BJ (cell line): Measurements from ENCODE around the gene KDM1A. TPM values are rescaled to one million over a fixed set of nuclear protein-coding genes. Genes with fewer than 3 reads are reported as not detected.

Source experiments
- CTCF ChIA-PET: fragments of 350-600 bp; formaldehyde crosslinking; extraction: SDS; loops from one replicate; lab custom pipeline; 2021; ENCODE audit warnings: antibody characterized with exemption, inconsistent platforms; lab: Yijun Ruan, JAX
- POLR2A ChIA-PET: fragments of 300-600 bp; sonication (Branson Sonifier 250); formaldehyde crosslinking; extraction: SDS; loops from one replicate; lab custom pipeline; 2021; ENCODE audit warnings: antibody characterized with exemption; lab: Charles Lee
- DNase-seq: peaks from one replicate; pipeline ENCODE4 v3.0.0-alpha.2; 2011; ENCODE audit warnings: low read depth
- H3K27me3 ChIP-seq: 2 replicates; pipeline ENCODE4 v1.6.0; 2011; ENCODE audit warnings: low read length; ENCODE audit not compliant: control insufficient read depth, insufficient read depth
- H3K36me3 ChIP-seq: 2 replicates; pipeline ENCODE4 v1.5.1; 2011; ENCODE audit warnings: low read length; ENCODE audit not compliant: control insufficient read depth, insufficient read depth
- H3K4me3 ChIP-seq: 2 replicates; pipeline ENCODE4 v1.5.1; 2011; ENCODE audit warnings: low read depth, mild to moderate bottlenecking, control low read depth, low read length
- polyA plus RNA-seq: library from polyadenylated mRNA; depleted of rRNA; stranded (reverse); fragments of >200 nt; gene quantifications from 2 replicates; pipeline ENCODE4 v1.2.3, GENCODE V29; 2011
- TF ChIP-seq, protein P1 (sequence below): IDR thresholded peaks from 2 replicates; pipeline ENCODE4 v1.5.1; 2011; ENCODE audit warnings: low read depth, mild to moderate bottlenecking, control low read depth, inconsistent platforms, low read length, moderate library complexity; ENCODE audit not compliant: insufficient read depth

KDM1A gene
- polyA plus RNA-seq, 1 experiment = 52.2 TPM

DNA sequence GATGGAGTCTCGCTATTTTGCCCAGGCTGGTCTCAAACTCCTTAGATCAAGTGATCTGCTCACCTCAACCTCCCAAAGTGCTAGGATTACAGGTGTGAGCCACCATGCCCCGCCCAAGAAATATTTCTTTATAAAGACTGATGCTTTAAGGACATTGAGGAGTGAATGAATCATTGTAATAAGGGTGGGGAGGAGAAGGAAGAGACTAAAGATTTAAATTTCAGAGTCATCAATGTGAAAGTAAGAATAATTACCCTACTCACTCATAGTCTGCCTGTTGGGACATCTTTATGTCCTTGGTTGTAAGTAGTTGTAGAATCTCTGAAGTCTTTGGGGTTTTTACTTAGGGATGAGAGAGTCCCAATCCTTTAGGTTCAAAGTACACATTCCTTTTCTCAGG is 7.3 kb downstream of the KDM1A start:
- Histone ChIP-seq H3K4me3 (no peak overlapping the region), H3K27me3 (no peaks in the 10 kb centered on the region), H3K36me3 (no peaks in the 10 kb centered on the region)
- ChIA-PET POLR2A (interaction anchor here (0.6 kb wide), 1 partner anchor 12 kb away, joined by 3 read pairs; no protein-coding TSS in a partner anchor), CTCF (interaction anchor here (1.5 kb wide), 1 partner anchor 158 kb away, joined by 5 read pairs; no protein-coding TSS in a partner anchor)
- DNase-seq = no peak
- TF ChIP-seq, protein P1, sequence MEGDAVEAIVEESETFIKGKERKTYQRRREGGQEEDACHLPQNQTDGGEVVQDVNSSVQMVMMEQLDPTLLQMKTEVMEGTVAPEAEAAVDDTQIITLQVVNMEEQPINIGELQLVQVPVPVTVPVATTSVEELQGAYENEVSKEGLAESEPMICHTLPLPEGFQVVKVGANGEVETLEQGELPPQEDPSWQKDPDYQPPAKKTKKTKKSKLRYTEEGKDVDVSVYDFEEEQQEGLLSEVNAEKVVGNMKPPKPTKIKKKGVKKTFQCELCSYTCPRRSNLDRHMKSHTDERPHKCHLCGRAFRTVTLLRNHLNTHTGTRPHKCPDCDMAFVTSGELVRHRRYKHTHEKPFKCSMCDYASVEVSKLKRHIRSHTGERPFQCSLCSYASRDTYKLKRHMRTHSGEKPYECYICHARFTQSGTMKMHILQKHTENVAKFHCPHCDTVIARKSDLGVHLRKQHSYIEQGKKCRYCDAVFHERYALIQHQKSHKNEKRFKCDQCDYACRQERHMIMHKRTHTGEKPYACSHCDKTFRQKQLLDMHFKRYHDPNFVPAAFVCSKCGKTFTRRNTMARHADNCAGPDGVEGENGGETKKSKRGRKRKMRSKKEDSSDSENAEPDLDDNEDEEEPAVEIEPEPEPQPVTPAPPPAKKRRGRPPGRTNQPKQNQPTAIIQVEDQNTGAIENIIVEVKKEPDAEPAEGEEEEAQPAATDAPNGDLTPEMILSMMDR = no peak

GRCh38 chr1:23027352-23027907 is 8.2 kb downstream of the KDM1A start:
- no peaks in the 10 kb centered on the region for H3K36me3 ChIP-seq
- CTCF ChIA-PET = no interaction called here
- no peak for DNase-seq
- no peak overlapping the region for H3K4me3 ChIP-seq
- POLR2A ChIA-PET = no interaction called here
- H3K27me3 ChIP-seq = no peaks in the 10 kb centered on the region
- TF ChIP-seq, protein P1 = no peak

DNA sequence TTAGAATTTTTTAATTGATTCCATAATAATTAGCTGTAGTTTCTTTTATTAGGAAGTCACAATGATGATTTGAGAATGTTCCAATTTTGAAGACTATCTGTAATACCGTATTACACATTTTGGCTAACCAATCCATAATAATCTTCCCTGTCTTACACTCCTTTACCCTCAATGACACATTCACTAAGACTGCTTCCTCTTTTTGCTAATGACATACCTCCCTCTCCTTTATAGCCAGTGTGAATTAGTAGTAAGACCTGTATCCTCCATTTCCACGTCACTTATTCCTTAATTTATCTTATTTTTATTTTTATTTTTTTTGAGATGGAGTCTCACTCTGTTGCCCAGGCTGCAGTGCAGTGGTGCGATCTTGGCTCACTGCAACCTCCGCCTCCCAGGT is 10.1 kb downstream of the KDM1A start:
- no peaks in the 10 kb centered on the region for H3K27me3 ChIP-seq
- no peak overlapping the region for H3K4me3 ChIP-seq
- POLR2A ChIA-PET = no interaction called here
- TF ChIP-seq, protein P1 = no peak
- CTCF ChIA-PET = interaction anchor here (0.7 kb wide), 1 partner anchor 10 kb away, joined by 3 read pairs; the partner anchor contains the start of gene KDM1A
- no peak for DNase-seq
- no peaks in the 10 kb centered on the region for H3K36me3 ChIP-seq

DNA sequence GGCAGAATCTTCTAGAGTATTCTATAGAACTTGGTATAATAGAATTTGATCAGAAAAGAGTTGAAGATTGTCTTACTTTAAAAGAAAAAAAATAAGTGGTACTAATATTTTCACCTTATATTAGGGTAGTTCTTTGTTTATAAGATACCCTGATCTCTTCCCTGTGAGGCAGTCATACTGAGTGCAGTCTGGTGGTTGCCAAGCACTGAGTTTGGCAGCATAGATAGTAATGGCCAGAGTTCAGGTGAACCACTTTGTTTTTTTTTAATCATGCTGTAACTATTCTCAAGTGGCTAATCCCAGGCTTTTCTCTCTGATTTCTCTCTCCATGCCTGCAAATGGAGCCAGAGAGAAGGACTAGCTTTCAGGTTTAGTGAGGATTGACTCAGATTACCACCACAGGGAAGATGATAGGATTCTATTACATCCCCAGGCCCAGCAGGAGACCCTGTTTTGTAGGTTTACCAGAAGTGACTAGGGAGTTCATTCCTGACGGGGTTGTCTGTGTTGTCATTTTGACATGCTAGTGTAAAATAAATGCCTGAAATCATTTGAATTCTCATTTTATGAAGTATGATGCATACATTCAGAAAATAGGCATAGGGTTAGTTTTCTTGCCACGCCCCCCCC is 16.7 kb downstream of the KDM1A start:
- Histone ChIP-seq H3K27me3 (no peaks in the 10 kb centered on the region), H3K36me3 (no peaks in the 10 kb centered on the region), H3K4me3 (no peak overlapping the region)
- TF ChIP-seq, protein P1 = no peak
- ChIA-PET POLR2A (interaction anchor here (0.6 kb wide), 1 partner anchor 953 kb away, joined by 16 read pairs; no protein-coding TSS in a partner anchor), CTCF (no interaction called here)
- DNase-seq = no peak

GRCh38 chr1:23037081-23037740 is 17.9 kb downstream of the KDM1A start:
- Histone ChIP-seq H3K36me3 (no peaks in the 10 kb centered on the region), H3K27me3 (no peaks in the 10 kb centered on the region), H3K4me3 (no peak overlapping the region)
- POLR2A ChIA-PET = no interaction called here
- no peak for DNase-seq
- TF ChIP-seq, protein P1 = no peak
- CTCF ChIA-PET = interaction anchor here (0.8 kb wide), 1 partner anchor 13 kb away, joined by 5 read pairs; no protein-coding TSS in a partner anchor
